GM18499 (cell line): ENCODE measurements around the gene UBAP1L.
"Not testable (repeated sequence)": the region's sequence is repeated elsewhere in the genome, so short reads cannot be mapped to it uniquely, and the experiment has no call there.

Experiments used
- ATAC-seq: cut with Tn5 transposase; IDR thresholded peaks from one replicate; pipeline ENCODE4 v1.9.1; 2021; ENCODE audit warnings: moderate number of reproducible peaks; ENCODE audit not compliant: insufficient read depth, unreplicated experiment

UBAP1L gene

DNA sequence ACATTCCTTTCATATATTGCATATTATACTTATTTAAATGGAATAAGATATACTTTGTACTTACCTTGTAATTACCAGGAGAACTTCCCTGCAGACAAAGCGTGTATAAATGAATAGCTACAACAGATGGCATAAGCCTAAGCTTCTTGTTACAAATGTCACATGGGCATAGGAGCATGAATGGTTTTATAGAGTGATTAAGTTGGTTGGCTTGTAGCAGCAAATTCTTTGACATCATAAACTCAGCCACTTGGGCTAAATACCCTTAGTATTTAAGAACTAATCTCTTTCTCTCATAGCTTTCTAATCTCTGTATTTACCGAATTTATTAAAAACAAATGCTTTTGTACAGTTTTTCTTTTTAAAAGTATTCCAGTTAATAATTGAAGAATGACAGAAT is at the start of gene UBAP1L:
UBAP1L (minus strand) TSS at position 115 of the 400 bp plus-strand sequence. CDS start 8,985 bp downstream, outside the sequence.
- ATAC-seq: no peak

GRCh38 chr15:65164139-65164538 is 49.1 kb upstream of the UBAP1L start:
- no peak for ATAC-seq

DNA sequence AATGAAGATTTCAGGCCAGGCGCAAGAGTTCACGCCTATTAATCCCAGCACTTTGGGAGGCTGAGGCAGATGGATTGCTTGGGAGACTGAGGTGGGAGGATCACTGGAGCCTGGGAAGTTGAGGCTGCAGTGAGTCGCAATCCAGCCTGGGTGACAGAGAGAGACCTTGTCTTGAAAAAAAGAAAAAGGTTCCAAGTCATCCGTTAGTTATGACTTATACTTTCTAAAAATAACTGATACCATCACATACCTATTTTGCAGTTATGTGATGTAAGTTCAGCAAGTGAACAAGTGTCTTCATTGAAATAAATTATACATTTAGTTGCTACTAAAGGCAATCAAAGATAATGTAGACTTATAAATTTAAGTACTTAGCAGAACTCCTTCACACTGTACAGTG is 48.0 kb upstream of the UBAP1L start:
- ATAC-seq: no peak

GRCh38 chr15:65156692-65157091 is 41.7 kb upstream of the UBAP1L start:
- no peak for ATAC-seq

DNA sequence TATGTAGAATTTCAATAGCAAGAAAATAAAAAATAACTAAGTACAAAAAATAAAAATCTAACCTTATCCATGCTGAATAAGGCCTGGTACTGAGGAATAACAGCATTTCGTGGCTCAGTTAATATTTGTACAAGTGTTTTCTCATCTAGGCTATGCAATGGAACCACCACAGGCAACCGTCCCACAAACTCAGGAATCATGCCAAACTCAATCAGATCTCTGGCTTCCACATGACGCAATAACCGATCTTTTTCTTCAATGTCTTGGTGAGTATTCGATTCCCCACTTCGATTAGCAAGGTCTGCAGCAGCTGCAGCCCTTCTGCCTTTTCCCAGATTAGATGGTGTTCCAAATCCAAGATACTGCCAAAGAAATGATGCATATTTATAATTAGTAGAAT is 39.7 kb upstream of the UBAP1L start:
- no peak for ATAC-seq

GRCh38 chr15:65147902-65148301 is 32.9 kb upstream of the UBAP1L start:
- no peak for ATAC-seq

GRCh38 chr15:65146438-65146837 is 31.4 kb upstream of the UBAP1L start:
- no peak for ATAC-seq

- not testable (repeated sequence) for ATAC-seq
Observed at GRCh38 chr15:65138631-65139030, 23.6 kb upstream of the UBAP1L start.

DNA sequence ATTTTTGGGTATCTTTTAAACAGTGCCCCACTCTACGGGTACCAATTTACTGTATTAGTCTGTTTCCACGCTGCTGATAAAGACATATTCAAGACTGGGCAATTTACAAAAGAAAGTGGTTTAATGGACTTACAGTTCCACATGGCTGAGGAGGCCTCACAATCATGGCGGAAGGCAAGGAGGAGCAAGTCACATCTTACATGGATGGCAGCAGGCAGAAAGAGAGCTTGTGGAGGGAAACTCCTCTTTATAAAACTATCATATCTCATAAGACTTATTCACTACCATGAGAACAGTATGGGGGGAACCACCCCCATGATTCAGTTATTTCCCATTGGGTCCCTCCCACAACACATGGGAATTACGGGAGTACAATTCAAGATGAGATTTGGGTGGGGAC is 22.9 kb upstream of the UBAP1L start:
- ATAC-seq: not testable (repeated sequence)

- ATAC-seq: not testable (repeated sequence)
Observed at GRCh38 chr15:65137089-65137488, 22.1 kb upstream of the UBAP1L start.

DNA sequence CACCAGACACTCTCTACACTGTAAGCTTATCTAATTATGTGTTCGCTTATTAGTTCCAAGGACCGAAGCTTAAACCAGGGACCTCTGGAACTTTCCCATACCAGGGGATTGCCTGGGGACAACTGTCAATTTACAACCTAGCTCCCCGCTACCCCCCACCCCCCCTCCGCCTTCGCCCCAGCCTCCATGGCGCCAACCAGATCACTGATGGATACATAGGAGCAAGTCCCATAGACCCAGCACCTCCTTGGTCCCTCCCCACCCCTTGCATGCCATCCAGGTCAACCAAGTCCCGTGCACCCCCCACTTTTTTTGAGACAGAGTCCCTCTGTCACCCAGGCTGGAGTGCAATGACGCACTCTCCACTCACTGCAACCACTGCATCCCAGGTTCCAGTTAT is 19.5 kb upstream of the UBAP1L start:
- ATAC-seq: no peak

DNA sequence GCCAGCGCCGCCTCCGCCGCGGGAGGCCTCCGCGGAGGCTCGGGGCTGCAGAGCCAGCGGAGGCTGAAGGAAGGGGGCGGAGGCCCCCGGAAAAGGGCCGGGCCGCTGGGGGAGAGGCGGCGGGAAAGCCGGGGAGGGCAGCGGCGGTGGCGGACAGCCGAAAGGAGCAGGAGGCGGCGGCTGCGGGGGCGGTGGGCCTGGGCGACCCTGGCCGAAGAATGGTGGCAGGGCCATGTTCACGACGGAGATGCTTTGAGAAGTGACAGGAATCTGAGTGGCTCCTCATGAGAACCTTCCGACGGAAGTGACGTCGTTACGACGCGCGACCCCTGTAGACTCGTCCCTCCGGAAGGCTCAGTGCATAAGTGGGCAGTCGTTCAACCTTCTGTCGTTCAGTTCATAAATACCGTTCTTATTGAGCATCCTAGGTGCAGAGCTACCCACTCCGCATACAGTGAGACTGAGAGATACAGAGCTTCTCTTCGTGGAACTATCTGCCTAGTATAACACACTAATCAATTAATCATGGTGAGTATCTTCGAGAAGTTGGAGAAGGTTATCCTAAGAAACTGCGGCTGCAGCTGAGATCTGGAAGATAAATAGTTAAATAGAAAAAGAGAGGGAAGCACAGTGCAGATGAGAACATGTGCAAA is 18.7 kb upstream of the UBAP1L start, which contains the start of gene PDCD7:
PDCD7 (minus strand) TSS at position 261 of the 653 bp plus-strand sequence; CDS start at position 234, 27 bp downstream.
- peak; percentile 89 for ATAC-seq

- no peak for ATAC-seq
Observed at GRCh38 chr15:65132878-65133547, 18.0 kb upstream of the UBAP1L start.

DNA sequence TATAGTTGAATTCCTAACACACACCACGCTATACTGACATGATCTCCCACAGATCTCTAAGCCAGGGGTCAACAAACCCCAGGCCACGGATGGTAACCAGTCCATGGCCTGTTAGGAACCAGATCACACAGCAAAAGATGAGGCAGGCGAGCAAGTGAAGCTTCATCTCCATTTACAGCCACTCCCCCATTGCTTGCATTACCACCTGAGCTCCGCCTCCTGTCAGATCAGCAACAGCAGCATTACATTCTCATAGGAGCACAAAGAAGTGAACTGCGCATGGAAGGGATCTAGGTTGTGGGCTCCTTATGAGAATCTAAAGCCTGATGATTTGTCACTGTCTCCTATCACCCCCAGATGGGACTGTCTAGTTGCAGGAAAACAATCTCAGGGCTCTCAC is 15.9 kb upstream of the UBAP1L start:
- ATAC-seq: no peak

DNA sequence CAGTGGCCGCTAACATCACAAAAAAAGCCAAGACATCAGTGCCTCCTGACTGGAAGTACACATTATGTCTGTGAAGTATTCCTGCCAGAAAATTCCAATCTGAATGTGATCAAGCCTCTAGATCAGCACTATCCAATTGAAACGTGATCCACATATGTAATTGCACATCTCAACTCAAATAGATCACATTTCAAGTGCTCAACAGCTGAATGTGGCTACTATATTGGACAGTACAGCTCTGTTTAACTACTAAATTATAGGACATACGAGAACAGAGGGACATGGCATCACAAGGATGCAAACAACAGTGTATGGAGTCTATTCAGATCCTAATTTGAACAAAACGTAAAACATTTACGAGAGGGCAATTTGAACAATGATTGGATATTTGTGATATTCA is 542 bp upstream of the UBAP1L start:
- ATAC-seq: no peak

GRCh38 chr15:65110676-65111292 is 4.2 kb downstream of the UBAP1L start:
- ATAC-seq: no peak

DNA sequence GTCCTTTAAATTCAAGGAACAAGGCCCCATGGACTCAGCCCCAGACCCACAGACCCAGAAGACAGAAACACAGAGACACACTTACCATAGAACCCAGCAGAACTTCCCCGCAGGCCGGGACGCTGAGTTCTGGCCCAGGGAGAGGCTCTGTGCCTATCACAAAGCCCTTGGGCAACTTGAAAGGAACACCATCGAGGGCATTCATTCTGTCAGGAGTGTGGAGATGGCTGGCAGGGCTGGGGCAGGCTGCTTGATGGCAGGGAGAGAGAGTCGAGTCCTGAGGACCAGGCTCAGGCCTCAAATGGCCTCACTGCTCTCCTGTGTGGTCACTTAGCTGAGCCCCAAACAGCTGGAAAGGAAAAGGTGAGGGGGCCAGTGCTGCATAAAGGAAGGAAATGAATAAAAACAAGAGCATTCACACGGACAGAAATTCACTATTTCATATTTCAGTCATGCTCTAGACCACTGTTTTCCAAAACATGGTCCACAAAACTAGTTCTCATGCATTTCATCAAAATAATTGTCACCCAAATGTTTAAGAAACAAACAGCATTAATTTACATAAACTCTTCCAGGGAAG is 8.9 kb downstream of the UBAP1L start:
- no peak for ATAC-seq

GRCh38 chr15:65105038-65105437 is 10.0 kb downstream of the UBAP1L start:
- no peak for ATAC-seq

- ATAC-seq: no peak
Observed at GRCh38 chr15:65102912-65103311, 12.1 kb downstream of the UBAP1L start.

DNA sequence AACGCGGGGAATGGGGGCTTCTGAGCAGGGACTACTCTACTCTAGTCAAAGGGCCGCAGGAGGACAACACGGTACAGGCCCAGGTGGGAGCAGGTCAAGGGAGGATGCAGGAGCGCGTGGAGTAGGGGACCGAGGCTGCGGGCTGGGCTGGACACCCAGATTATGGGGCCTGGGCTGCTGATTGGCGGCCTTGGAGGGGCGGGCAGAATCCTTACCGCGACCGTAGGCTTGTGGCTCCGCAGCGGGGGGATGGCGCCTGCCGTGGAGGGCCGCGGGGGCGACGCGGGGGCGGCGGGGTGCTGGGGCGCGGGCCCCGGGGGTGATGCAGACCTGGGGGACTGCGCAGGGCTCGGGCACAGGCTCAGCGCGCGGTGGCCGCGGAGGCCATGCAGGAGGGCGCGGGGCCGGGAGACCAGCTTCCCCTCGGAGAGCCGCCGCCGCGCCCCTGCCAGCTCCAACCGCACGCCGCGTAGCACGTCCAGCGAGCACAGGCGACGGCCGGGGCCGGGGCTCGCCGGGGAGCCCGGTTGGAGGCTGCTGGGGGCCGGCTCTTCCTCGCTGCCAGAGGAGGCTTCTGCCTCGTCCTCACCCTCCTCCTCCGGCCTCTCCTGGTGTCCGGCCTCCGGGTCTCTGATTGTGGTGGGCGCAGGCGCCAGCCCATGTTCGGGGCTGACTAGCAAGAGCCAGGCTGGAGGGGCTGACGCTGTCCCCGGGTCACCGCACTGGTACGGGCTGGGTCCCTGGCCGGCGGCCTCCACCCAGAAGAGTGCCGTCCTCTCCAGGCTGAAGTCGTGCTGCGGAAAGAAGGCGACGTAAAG is 12.9 kb downstream of the UBAP1L start:
- no peak for ATAC-seq
